ENCODE measurements around the gene SHISAL1. TPM values are rescaled to one million over a fixed set of nuclear protein-coding genes. Genes with fewer than 3 reads are reported as not detected.

Gene SHISAL1
- total RNA-seq, 4 donors from 2014 or later, result 0.17 to 0.89 (median 0.22) TPM

- H3K4me1 ChIP-seq, result no peaks in the 10 kb centered on the region
- H3K4me3 ChIP-seq, result no peak overlapping the region
- WGBS, result 53% methylated on average over 6 of the region's 6 CpGs
- no peaks in the 10 kb centered on the region for H3K9me3 ChIP-seq
- peaks cover 16% of the 10 kb centered on the region for H3K27me3 ChIP-seq
- TF ChIP-seq CTCF (IDR thresholded peaks at IDR 0.05) (no peak), POLR2AphosphoS5 (IDR thresholded peaks at IDR 0.05) (no peak), POLR2A (IDR thresholded peaks at IDR 0.05) (no peak), EP300 (IDR thresholded peaks at IDR 0.05) (no peak)
- no peak overlapping the region for H3K27ac ChIP-seq
- H3K36me3 ChIP-seq, result no peaks in the 10 kb centered on the region
- no peak for DNase-seq (ENCODE audit: low spot score in 2 of 2)
Measured at GRCh38 chr22:44293876-44294275, 18.9 kb downstream of the SHISAL1 start.

- H3K9me3 ChIP-seq, result no peaks in the 10 kb centered on the region
- 92% methylated on average over 9 of the region's 12 CpGs for WGBS
- H3K4me3 ChIP-seq, result no peak overlapping the region
- no peaks in the 10 kb centered on the region for H3K4me1 ChIP-seq
- no peak for DNase-seq (ENCODE audit: low spot score in 2 of 2)
- H3K36me3 ChIP-seq, result no peaks in the 10 kb centered on the region
- H3K27me3 ChIP-seq, result peaks cover 16% of the 10 kb centered on the region
- no peak overlapping the region for H3K27ac ChIP-seq
- TF ChIP-seq POLR2AphosphoS5 (IDR thresholded peaks at IDR 0.05), result no peak
- no peak for TF ChIP-seq POLR2A (IDR thresholded peaks at IDR 0.05)
- no peak for TF ChIP-seq EP300 (IDR thresholded peaks at IDR 0.05)
- TF ChIP-seq CTCF (IDR thresholded peaks at IDR 0.05), result no peak
Measured at GRCh38 chr22:44293034-44293433, 19.7 kb downstream of the SHISAL1 start.

GRCh38 chr22:44292521-44292920, 20.2 kb downstream of the SHISAL1 start:
- Histone ChIP-seq H3K36me3 (no peaks in the 10 kb centered on the region), H3K27ac (no peak overlapping the region), H3K4me1 (no peaks in the 10 kb centered on the region), H3K4me3 (no peak overlapping the region), H3K9me3 (no peaks in the 10 kb centered on the region), H3K27me3 (peaks cover 16% of the 10 kb centered on the region)
- 87% methylated on average over 5 of the region's 10 CpGs for WGBS
- TF ChIP-seq CTCF (IDR thresholded peaks at IDR 0.05) (no peak), POLR2A (IDR thresholded peaks at IDR 0.05) (no peak), EP300 (IDR thresholded peaks at IDR 0.05) (no peak), POLR2AphosphoS5 (IDR thresholded peaks at IDR 0.05) (no peak)
- no peak for DNase-seq (ENCODE audit: low spot score in 2 of 2)

GRCh38 chr22:44291674-44292360, 20.9 kb downstream of the SHISAL1 start:
- Histone ChIP-seq H3K9me3 (no peaks in the 10 kb centered on the region), H3K4me1 (no peaks in the 10 kb centered on the region), H3K4me3 (no peak overlapping the region), H3K27me3 (peaks cover 16% of the 10 kb centered on the region), H3K36me3 (no peaks in the 10 kb centered on the region), H3K27ac (no peak overlapping the region)
- no peak for TF ChIP-seq POLR2A (IDR thresholded peaks at IDR 0.05)
- TF ChIP-seq CTCF (IDR thresholded peaks at IDR 0.05), result no peak
- no peak for TF ChIP-seq POLR2AphosphoS5 (IDR thresholded peaks at IDR 0.05)
- TF ChIP-seq EP300 (IDR thresholded peaks at IDR 0.05), result no peak
- no peak for DNase-seq (ENCODE audit: low spot score in 2 of 2)
- WGBS, result 40% methylated on average over 10 of the region's 21 CpGs

- peaks cover 16% of the 10 kb centered on the region for H3K27me3 ChIP-seq
- no peak overlapping the region for H3K27ac ChIP-seq
- no peaks in the 10 kb centered on the region for H3K9me3 ChIP-seq
- H3K4me1 ChIP-seq, result no peaks in the 10 kb centered on the region
- H3K4me3 ChIP-seq, result no peak overlapping the region
- 69% methylated on average over 8 of the region's 8 CpGs for WGBS
- no peak for DNase-seq (ENCODE audit: low spot score in 2 of 2)
- no peak for TF ChIP-seq CTCF (IDR thresholded peaks at IDR 0.05)
- no peak for TF ChIP-seq EP300 (IDR thresholded peaks at IDR 0.05)
- H3K36me3 ChIP-seq, result no peaks in the 10 kb centered on the region
Measured at GRCh38 chr22:44291265-44291664, 21.5 kb downstream of the SHISAL1 start.
